ENCODE measurements around the gene ID3.
"Not testable (repeated sequence)": the region's sequence is repeated elsewhere in the genome, so short reads cannot be mapped to it uniquely, and the experiment has no call there.

Gene ID3

DNA sequence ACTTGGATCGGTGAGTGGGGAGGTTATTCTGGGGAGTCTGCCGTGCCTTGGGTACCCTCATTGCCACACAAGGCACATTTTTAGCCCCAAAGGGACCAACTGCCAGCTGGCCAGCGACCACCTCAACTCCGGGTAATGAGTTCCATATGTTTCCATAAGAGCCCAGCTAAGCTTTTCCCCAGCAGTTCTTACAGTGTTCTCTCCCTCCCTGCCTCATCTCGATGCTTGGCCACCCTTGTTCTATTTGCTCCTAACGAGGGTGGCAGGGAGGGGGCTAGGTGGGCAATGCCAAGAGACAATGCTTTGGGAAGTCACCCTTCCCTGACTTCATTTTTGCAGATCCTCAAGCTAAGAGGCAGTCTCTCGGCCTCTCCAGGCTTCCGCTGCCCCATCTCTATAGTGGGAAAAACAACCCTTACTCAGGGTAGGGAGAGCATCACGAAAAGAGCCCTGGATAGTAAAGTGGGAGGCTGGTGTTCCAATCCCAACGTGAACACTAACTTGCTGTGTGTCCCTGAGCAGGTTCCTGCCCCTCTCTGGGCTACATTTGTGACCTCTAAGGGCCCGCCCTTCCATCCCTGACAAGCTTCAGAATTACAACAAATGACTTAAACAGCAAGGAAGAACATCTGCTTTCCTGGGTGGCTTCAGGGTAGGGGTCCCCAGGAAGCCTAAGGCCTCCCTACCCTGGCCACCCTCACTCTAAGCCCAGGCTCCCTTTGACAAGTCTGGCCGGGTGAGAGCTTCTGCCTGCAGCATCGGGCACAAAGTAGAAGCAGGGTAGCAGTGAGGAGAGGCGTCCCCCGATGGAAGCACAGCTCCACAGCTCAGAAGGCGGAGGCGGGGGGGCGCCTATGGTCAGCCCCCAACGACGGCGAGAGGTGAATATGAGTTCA is 5.8 kb downstream of the ID3 start:
- peak overlapping the region in 1 of 2 donors; percentile 95 for H3K27ac Mint-ChIP-seq
- DNase-seq: no peak
- H3K27me3 Mint-ChIP-seq: no peaks in the 10 kb centered on the region
- peaks cover 65% of the 10 kb centered on the region for H3K4me1 Mint-ChIP-seq
- no peak for ATAC-seq
- H3K9me3 Mint-ChIP-seq: no peaks in the 10 kb centered on the region
- peak overlapping the region; percentile 93 to 95 for H3K4me3 Mint-ChIP-seq

DNA sequence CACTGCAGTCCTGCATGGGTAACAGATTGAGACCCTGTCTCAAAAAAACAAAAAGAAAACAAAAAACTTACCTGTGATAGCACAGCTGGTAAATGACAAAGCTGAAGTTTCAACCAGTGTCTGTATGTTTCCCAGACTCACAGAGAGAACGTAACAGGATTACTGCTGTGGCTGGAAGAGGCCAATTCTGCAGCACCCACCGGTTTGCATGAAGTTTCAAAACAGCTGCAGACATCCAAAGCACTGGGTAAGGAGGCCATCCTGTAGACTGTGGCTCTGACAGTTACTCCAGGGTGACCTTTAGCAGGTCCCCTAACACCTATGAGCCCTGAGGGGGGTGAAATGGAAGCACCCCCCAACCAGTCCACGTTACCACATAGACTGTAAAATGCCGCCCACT is 7.5 kb downstream of the ID3 start:
- H3K9me3 Mint-ChIP-seq: no peaks in the 10 kb centered on the region
- no peak for ATAC-seq
- peaks cover 53% of the 10 kb centered on the region for H3K4me1 Mint-ChIP-seq
- H3K4me3 Mint-ChIP-seq: no peak overlapping the region
- no peak for DNase-seq
- H3K27ac Mint-ChIP-seq: no peak overlapping the region
- H3K27me3 Mint-ChIP-seq: no peaks in the 10 kb centered on the region

DNA sequence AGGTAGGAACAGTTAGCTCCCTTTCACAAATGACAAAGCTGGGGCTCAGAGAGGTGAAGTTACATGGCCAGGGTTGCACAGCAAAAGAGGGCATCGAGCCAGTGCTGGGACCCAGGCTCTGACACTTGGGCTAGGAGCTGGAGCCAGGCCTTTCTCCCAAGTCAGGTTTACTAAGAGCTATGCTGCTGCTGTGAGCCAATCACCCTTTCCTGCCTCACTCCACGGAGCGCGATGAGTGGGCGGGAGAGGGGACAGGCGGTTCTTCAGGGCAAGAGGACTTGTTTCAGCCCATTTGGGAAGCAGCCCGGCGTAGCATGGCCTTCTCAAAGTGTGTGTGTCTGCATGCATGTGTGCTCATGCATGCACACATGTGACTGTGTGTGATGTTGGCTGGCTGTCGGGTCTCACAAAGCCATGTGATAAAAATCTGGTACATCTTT is 10.6 kb downstream of the ID3 start:
- no peaks in the 10 kb centered on the region for H3K27me3 Mint-ChIP-seq
- no peak for ATAC-seq
- no peaks in the 10 kb centered on the region for H3K9me3 Mint-ChIP-seq
- no peak overlapping the region for H3K4me3 Mint-ChIP-seq
- H3K4me1 Mint-ChIP-seq: peaks cover 35% of the 10 kb centered on the region
- no peak for DNase-seq
- H3K27ac Mint-ChIP-seq: peak overlapping the region in 1 of 2 donors; percentile 72

DNA sequence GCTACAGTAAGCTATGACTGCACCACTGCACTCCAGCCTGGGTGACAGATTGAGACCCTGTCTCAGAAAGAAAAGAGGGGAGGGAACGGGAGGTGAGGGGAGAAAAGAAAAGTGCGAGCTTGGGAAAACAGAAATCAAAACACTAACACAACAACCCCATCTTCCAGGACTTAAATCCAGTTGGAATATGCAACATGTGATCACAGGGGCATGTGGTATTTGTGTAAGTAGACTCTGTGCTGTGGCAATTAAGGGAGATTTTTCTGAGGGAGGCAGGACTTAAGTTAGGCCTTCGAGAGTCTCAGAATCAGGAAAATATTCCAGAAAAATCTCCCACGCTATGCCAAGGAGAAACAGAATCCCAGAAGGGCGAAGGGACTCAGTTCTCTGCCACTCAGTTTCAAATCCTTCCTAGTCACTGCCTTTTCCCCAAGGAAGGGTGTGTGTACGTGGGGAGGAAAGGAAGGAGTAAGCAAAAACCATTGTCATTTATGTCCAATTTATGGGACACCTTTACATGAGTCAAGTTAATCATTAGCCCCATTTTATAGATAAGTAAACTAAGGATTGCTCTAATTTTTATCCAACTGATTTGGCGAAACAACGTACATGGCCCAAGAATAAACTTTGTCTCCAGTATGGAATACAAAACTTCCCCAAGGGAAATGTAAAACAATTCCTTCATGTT is 12.3 kb downstream of the ID3 start:
- H3K4me3 Mint-ChIP-seq: no peak overlapping the region
- ATAC-seq: no peak
- no peaks in the 10 kb centered on the region for H3K9me3 Mint-ChIP-seq
- no peak for DNase-seq
- H3K4me1 Mint-ChIP-seq: peaks cover 24% of the 10 kb centered on the region
- H3K27me3 Mint-ChIP-seq: no peaks in the 10 kb centered on the region
- H3K27ac Mint-ChIP-seq: peak overlapping the region in 1 of 2 donors; percentile 74

GRCh38 chr1:23545851-23546250 is 13.4 kb downstream of the ID3 start:
- Mint-ChIP-seq H3K27ac (no peak overlapping the region), H3K4me3 (no peak overlapping the region), H3K27me3 (no peaks in the 10 kb centered on the region), H3K9me3 (no peaks in the 10 kb centered on the region), H3K4me1 (peaks cover 13% of the 10 kb centered on the region)
- ATAC-seq (no peak), DNase-seq (no peak)

DNA sequence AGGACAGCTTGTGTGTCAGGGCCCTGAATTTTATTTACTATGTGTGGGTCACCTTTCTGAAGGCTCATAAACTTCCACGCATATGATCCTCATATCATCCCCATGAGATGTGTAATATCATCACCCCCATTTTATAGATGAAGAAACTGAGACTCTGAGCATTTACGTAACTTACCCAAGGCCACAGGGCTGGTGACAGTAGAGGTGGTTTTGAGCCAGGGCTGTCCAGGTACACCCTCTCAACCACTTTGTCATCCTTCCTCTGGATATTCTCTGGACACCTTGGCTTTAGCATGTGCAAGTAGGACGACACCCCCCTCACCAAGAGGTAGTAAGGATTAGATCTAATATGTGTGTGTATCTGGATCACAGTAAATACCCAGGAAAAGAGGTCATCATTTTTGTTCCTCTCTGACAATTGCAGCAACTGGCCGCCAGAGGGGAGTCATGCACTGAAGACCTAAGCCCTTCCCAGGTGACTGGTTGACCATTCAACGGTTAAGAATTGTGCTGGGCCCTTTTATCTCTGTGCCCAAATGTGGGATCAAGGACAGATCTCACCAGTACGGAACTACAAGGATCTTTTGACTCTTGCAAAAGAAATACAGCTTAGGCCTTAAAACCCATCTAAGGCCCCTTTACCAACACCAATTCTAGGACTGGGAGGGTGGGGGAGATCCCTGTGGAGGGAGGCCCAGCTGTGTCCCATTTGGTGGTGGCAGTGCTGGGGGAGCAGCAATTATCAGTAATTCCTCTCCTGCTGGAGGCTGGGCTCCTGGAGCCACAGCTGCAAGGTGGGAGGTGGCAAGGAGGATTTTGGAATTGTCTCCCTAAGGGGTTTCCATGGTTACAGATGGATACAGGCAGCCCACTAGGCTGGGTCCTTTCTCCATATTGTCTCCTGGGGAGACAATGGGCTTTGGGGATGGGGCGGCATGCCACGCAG is 14.6 kb downstream of the ID3 start:
- ATAC-seq: peak; percentile 62
- peak; percentile 68 to 73 for DNase-seq
- Mint-ChIP-seq H3K4me1 (peaks cover 15% of the 10 kb centered on the region), H3K9me3 (no peaks in the 10 kb centered on the region), H3K4me3 (no peak overlapping the region), H3K27me3 (no peaks in the 10 kb centered on the region), H3K27ac (no peak overlapping the region)

DNA sequence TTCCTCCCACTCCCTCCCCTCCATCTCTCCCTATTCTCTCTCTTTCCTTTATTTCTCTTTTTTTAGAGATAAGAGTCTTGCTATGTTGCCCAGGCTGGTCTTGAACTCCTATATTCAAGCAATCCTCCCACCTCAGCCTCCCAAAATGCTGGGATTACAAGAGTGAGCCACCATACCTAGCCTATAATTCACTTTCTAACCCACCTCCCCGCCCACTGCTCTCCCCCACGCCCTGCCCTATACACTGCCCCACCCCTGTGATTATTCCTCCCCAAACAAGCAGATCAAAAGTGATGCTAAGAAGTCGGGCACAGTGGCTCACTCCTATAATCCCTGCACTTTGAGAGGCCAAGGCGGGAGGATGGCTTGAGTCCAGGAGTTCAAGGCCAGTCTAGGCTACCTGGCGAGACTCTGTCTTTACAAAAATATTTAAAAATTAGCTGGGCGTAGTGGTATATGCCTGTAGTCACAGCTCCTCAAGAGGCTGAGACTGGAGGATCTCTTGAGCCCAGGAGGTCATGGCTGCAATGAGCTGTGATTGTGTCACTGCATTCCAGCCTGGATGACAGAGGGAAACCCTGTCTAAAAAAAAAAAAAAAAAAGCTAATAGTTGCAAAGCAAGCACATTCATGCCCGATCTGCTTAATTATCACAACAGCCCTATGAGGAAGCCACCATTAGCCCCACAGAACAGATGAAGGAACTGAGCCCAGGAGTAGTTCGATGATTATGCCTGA is 15.4 kb downstream of the ID3 start:
- Mint-ChIP-seq H3K4me1 (peaks cover 19% of the 10 kb centered on the region), H3K27ac (no peak overlapping the region), H3K9me3 (no peaks in the 10 kb centered on the region), H3K27me3 (no peaks in the 10 kb centered on the region), H3K4me3 (no peak overlapping the region)
- ATAC-seq (no peak), DNase-seq (no peak)

- H3K27me3 Mint-ChIP-seq, DNase-seq, ATAC-seq, H3K9me3 Mint-ChIP-seq, H3K27ac Mint-ChIP-seq, H3K4me3 Mint-ChIP-seq: not testable (repeated sequence)
- peaks cover 19% of the 10 kb centered on the region for H3K4me1 Mint-ChIP-seq
Observed at GRCh38 chr1:23542940-23543339, 16.4 kb downstream of the ID3 start.

- H3K4me3 Mint-ChIP-seq: peak overlapping the region; percentile 70 to 71
- H3K9me3 Mint-ChIP-seq: no peaks in the 10 kb centered on the region
- ATAC-seq: peak; percentile 97
- H3K27ac Mint-ChIP-seq: peak overlapping the region in 1 of 2 donors; percentile 77
- no peaks in the 10 kb centered on the region for H3K27me3 Mint-ChIP-seq
- peaks cover 16% of the 10 kb centered on the region for H3K4me1 Mint-ChIP-seq
- peak; percentile 94 to 95 for DNase-seq
Observed at GRCh38 chr1:23539698-23540266, 19.5 kb downstream of the ID3 start.

- Mint-ChIP-seq H3K27ac (no peak overlapping the region), H3K27me3 (no peaks in the 10 kb centered on the region), H3K4me3 (no peak overlapping the region), H3K9me3 (no peaks in the 10 kb centered on the region), H3K4me1 (peaks cover 25% of the 10 kb centered on the region)
- ATAC-seq: no peak
- DNase-seq: no peak
Observed at GRCh38 chr1:23537296-23537973, 21.9 kb downstream of the ID3 start.

GRCh38 chr1:23533246-23534023 is 25.9 kb downstream of the ID3 start:
- Mint-ChIP-seq H3K4me3 (no peak overlapping the region), H3K9me3 (no peaks in the 10 kb centered on the region), H3K27me3 (no peaks in the 10 kb centered on the region), H3K4me1 (peaks cover 46% of the 10 kb centered on the region), H3K27ac (no peak overlapping the region)
- ATAC-seq: peak; percentile 34
- no peak for DNase-seq

GRCh38 chr1:23531562-23532094 is 27.7 kb downstream of the ID3 start:
- peak overlapping the region; percentile 93 to 98 for H3K4me3 Mint-ChIP-seq
- ATAC-seq: no peak
- peaks cover 64% of the 10 kb centered on the region for H3K4me1 Mint-ChIP-seq
- H3K27ac Mint-ChIP-seq: peak overlapping the region in 1 of 2 donors; percentile 99
- H3K9me3 Mint-ChIP-seq: no peaks in the 10 kb centered on the region
- no peak for DNase-seq
- no peaks in the 10 kb centered on the region for H3K27me3 Mint-ChIP-seq
